Ascending aorta (tissue), 2 donors: ENCODE data around the gene ACTMAP. TPM values are rescaled to one million over a fixed set of nuclear protein-coding genes. Genes with fewer than 3 reads are reported as not detected.
"Not testable (repeated sequence)": the region's sequence is repeated elsewhere in the genome, so short reads cannot be mapped to it uniquely, and the experiment has no call there.

Experiments
- DNase-seq, 2 donors: peaks; one replicate each; pipeline ENCODE4 v3.0.0-alpha.2; 2019; ENCODE audit warnings: low spot score in 2 of 2
- H3K27ac ChIP-seq, 2 donors: fragments of 200-600 bp; sonication (generic); one replicate each; pipeline ENCODE4 v1.5.1; 2016 to 2017; ENCODE audit warnings: mild to moderate bottlenecking in 1 of 2
- H3K27me3 ChIP-seq: fragments of 200-600 bp; sonication (generic); one replicate; pipeline ENCODE4 v1.5.1; 2017
- H3K36me3 ChIP-seq, 2 donors: fragments of 200-600 bp; sonication (generic); one replicate each; pipeline ENCODE4 v1.5.1; 2016
- H3K4me1 ChIP-seq, 2 donors: fragments of 200-600 bp; sonication (generic); one replicate each; pipeline ENCODE4 v1.5.1; 2016 to 2017; ENCODE audit warnings: mild to moderate bottlenecking in 1 of 2
- H3K4me3 ChIP-seq, 2 donors: fragments of 200-600 bp; sonication (generic); one replicate each; pipeline ENCODE4 v1.5.1; 2016 to 2017; ENCODE audit warnings: mild to moderate bottlenecking in 1 of 2
- H3K9me3 ChIP-seq, 2 donors: fragments of 200-600 bp; sonication (generic); one replicate each; pipeline ENCODE4 v1.5.1; 2016
- intact Hi-C: fragments of 100-400 bp; cut with DNase I; formaldehyde crosslinking; loops from one replicate; pipeline ENCODE4 v1.15.1; 2023
- total RNA-seq: library from RNA; depleted of rRNA; stranded (reverse); fragments of >200 nt; gene quantifications from one replicate; pipeline ENCODE4 v1.1.0, GENCODE V29; 2016
- TF ChIP-seq, protein P1 (sequence below), 3 experiments: fragments of 200-600 bp in 2 of 3; fragments of 450-650 bp in 1 of 3; sonication (generic) in 2 of 3; IDR thresholded peaks; one replicate each; pipeline ENCODE4 v1.5.1; 2016 to 2019; ENCODE audit warnings: antibody characterized with exemption in 3 of 3, mild to moderate bottlenecking in 1 of 3, moderate library complexity in 1 of 3

The ACTMAP gene
- total RNA-seq, 1 donor from 2014 or later: 8.3 TPM

DNA sequence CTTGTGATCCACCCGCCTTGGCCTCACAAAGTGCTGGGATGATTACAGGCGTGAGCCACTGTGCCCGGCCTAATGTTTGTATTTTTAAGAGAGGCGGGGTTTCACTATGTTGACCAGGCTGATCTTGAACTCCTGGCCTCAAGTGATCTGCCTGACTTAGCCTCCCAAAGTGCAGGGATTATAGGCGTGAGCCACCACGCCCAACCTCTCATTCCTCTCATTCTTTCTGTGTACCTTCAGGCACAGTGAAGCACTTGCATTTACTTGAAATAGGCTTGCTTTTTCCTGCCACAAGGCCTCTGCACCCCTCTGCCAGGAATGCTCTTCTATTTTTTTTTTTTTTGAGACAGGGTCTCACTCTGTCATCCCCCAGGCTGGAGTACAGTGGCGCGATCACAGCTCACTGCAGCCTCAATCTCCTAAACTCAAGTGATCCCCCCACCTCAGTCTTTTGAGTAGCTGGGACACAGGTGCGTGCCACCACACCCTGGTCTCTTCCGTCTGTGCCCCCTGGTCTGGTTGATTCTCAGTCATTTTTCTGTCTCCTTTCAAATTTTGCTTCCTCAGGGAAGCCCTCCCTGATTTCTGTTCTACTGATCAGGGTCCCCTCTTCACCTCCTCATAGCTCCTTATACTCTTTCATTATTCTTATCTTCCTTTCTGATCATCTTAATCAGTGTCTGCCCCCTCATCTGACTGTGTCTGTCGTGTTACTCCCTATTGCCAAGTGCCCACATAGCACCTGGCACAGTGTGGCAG is 15.1 kb downstream of the ACTMAP start:
- peaks cover 88 to 91% of the 10 kb centered on the region in 2 donors for H3K36me3 ChIP-seq
- DNase-seq: no peak

DNA sequence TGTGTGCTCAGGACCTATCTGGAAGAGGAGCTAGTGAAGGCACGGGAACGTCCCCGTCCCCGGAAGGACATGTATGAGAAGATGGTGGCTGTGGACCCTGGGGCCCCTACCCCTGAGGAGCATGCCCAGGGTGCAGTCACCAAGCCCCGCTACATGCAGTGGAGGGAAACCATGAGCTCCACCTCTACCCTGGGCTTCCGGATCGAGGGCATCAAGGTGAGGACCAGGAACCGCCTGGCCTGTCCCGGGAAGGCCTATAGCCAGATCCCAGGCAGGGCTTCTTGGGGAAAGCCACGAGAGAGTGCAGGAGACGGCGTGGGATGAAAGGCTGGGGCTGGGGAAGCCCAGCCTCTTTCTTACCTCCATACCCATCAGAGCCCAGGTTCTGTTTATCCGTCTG is 17.1 kb downstream of the ACTMAP start:
- H3K27ac ChIP-seq: no peak overlapping the region
- DNase-seq: no peak
- H3K9me3 ChIP-seq: no peaks in the 10 kb centered on the region
- no peak overlapping the region for H3K4me3 ChIP-seq
- H3K27me3 ChIP-seq: no peaks in the 10 kb centered on the region
- peaks cover 89 to 97% of the 10 kb centered on the region in 2 donors for H3K36me3 ChIP-seq
- H3K4me1 ChIP-seq: no peaks in the 10 kb centered on the region
- TF ChIP-seq, protein P1, sequence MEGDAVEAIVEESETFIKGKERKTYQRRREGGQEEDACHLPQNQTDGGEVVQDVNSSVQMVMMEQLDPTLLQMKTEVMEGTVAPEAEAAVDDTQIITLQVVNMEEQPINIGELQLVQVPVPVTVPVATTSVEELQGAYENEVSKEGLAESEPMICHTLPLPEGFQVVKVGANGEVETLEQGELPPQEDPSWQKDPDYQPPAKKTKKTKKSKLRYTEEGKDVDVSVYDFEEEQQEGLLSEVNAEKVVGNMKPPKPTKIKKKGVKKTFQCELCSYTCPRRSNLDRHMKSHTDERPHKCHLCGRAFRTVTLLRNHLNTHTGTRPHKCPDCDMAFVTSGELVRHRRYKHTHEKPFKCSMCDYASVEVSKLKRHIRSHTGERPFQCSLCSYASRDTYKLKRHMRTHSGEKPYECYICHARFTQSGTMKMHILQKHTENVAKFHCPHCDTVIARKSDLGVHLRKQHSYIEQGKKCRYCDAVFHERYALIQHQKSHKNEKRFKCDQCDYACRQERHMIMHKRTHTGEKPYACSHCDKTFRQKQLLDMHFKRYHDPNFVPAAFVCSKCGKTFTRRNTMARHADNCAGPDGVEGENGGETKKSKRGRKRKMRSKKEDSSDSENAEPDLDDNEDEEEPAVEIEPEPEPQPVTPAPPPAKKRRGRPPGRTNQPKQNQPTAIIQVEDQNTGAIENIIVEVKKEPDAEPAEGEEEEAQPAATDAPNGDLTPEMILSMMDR (IDR thresholded peaks at IDR 0.05): no peak
- intact Hi-C loops: no loop called here

More for the DNA sequence above, 15.1 kb downstream of the ACTMAP start:
- H3K27me3 ChIP-seq: no peaks in the 10 kb centered on the region
- H3K4me1 ChIP-seq: peaks cover 2% of the 10 kb centered on the region in 2 donors
- intact Hi-C loops: no loop called here
- H3K4me3 ChIP-seq: no peak overlapping the region
- H3K27ac ChIP-seq: no peak overlapping the region
- no peaks in the 10 kb centered on the region for H3K9me3 ChIP-seq
- TF ChIP-seq, protein P1 (IDR thresholded peaks at IDR 0.05): no peak

DNA sequence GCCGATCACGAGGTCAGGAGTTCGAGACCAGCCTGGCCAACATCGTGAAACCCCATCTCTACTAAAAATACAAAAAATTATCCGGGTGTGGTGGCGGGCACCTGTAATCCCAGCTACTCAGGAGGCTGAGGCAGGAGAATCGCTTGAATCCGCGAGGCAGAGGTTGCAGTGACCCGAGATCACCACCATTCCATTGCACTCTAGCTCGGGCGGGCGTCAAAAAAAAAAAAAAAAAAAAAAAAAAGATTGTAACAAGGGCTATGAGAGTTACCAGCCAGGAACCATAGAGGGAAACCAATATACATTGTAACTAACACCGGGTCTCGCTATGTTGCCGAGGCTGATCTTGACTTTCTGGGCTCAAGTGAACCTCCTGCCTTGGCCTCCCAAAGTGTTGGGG is 18.0 kb downstream of the ACTMAP start:
- H3K4me3 ChIP-seq, H3K4me1 ChIP-seq, H3K9me3 ChIP-seq, DNase-seq, H3K27me3 ChIP-seq, H3K27ac ChIP-seq, intact Hi-C loops: not testable (repeated sequence)
- H3K36me3 ChIP-seq: peaks cover 91 to 99% of the 10 kb centered on the region in 2 donors

DNA sequence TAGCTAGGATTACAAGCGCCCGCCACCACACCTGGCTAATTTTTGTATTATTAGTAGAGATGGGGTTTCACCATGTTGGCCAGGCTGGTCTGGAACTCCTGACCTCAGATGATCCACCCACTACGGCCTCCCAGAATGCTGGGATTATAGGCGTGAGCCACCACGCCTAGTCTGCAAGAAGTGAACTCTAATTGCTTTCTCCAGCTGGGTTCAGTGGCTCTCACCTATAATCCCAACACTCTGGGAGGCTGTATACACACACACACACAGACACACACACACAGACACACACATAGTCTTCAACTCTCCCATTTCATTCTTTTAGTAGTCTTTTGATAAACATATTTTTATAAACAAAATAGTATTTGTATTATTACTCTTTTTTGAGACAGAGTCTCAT is 20.2 kb downstream of the ACTMAP start:
- peaks cover 88 to 99% of the 10 kb centered on the region in 2 donors for H3K36me3 ChIP-seq

DNA sequence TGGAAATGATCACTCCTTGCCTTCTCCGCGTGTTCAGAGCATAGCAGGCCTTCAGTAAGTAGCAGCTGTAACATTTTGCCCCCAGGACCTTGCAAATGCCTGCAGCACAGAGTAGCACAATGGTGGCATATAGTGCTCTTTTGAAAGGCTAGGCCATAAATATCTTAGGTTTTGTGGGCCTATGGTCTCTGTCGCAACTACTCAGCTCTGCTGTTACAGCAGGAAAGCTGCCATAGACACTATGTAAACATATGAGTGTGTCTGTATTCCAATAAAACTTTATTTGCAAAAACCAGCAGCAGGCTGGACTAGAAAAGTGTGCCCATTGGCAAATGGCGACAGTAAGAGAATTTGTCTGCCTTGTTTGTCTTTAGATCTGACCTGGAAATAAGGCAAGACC is 24.0 kb downstream of the ACTMAP start:
- intact Hi-C loops: no loop called here
- Histone ChIP-seq H3K9me3 (no peaks in the 10 kb centered on the region), H3K4me1 (peaks cover 0 to 25% of the 10 kb centered on the region in 2 donors), H3K4me3 (no peak overlapping the region), H3K36me3 (peaks cover 67 to 80% of the 10 kb centered on the region in 2 donors), H3K27me3 (no peaks in the 10 kb centered on the region), H3K27ac (no peak overlapping the region)
- DNase-seq: no peak
- TF ChIP-seq, protein P1 (IDR thresholded peaks at IDR 0.05): no peak

More for the DNA sequence above, 20.2 kb downstream of the ACTMAP start:
- H3K4me1 ChIP-seq, H3K27me3 ChIP-seq, intact Hi-C loops, H3K4me3 ChIP-seq, H3K27ac ChIP-seq, DNase-seq, H3K9me3 ChIP-seq: not testable (repeated sequence)

DNA sequence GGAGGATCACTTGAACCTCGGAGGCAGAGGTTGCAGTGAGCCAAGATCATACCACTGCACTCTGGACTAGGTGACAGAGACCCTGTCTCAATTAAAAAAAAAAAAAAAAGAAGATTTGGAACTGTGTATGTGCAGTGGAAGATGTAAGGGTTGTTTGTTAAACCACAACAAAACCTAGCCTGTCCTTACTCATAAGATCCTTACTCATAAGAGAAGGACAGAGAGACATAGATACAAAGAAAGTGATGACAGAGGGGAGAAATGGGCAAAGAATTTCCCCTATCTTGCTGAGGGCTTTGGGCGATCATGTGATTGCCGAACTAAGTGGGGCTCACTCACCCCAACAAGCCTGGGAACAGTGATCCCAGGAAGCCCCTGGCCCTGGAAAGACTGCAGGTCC is 25.4 kb downstream of the ACTMAP start:
- no peak overlapping the region for H3K27ac ChIP-seq
- H3K4me1 ChIP-seq: peaks cover 4 to 35% of the 10 kb centered on the region in 2 donors
- H3K36me3 ChIP-seq: peaks cover 53 to 65% of the 10 kb centered on the region in 2 donors
- H3K27me3 ChIP-seq: no peaks in the 10 kb centered on the region
- H3K4me3 ChIP-seq: no peak overlapping the region
- intact Hi-C loops: no loop called here
- no peak for DNase-seq
- TF ChIP-seq, protein P1 (IDR thresholded peaks at IDR 0.05): no peak
- H3K9me3 ChIP-seq: no peaks in the 10 kb centered on the region
